Measurements from ENCODE around the gene NECTIN4.

The NECTIN4 gene

DNA sequence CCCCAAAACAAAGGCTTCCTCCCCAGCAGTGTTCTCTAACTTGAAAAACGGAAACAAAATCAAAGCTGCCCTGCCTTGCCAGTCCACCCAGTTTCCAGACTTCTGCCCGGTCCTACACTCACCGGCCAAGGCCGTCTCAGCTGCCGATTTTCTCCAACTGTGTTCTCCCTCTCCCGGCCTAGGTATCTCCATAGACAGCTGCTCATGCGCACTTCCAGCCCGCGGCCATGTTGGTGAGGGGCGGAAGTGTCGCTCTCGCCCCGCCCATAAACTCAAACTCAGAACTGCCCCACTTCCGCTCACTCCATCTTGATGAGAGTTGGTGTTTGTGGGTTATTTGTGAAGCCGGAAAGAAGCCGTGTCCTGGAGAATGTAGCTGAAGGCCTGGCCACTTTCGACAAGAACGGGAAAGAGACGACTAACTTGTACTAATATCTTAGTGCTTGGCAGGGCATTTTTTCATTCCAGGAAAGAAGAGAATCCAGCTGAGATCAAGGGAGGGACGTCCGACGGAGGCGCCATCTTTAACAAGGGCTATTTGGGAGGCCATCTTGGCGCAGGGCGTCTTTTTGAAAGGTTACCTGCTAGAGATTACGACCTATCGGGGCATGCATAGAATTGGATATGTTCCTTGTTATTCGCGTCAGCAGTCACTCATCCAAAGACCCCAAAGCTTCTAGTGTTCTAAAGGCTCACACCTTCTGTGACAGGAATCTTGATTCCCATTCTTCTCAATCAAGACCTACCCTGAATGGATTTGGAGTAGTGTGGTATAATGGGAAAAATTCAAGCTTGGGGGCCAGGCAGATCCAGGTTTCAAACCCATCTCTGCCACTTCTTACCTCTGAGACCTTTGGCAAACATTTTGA lies 43.4 kb downstream of the NECTIN4 start, which contains the start of gene USF1:
Gene USF1 (minus strand): TSS at position 242 of the 869 bp plus-strand sequence. CDS start 2,702 bp downstream, outside the sequence.
- Histone ChIP-seq H3K4me2 (ENCODE audit: low read length) (peak within 1 kb of the TSS; percentile 85), H4K20me1 (ENCODE audit: control insufficient read depth, insufficient read depth, low read depth, low read length) (peaks cover 4% of the 10 kb centered on the region; the same call in 1 of the 2 replicates), H3K4me1 (ENCODE audit: control insufficient read depth, low read length) (peaks cover 62% of the 10 kb centered on the region), H3K9me3 (ENCODE audit: control insufficient read depth, insufficient read depth, low read length) (no peaks in the 10 kb centered on the region), H3K9me2 (replicated peaks; ENCODE audit: control insufficient read depth, low read length) (no peaks in the 10 kb centered on the region), H3F3A (ENCODE audit: control insufficient read depth, insufficient read depth) (peaks cover 26% of the 10 kb centered on the region), H3K36me3 (ENCODE audit: control insufficient read depth, low read length) (peaks cover 86% of the 10 kb centered on the region), H3K4me3 (ENCODE audit: low read length) (peak within 1 kb of the TSS; percentile 88), H3K27ac (ENCODE audit: low read depth, low read length) (peak within 1 kb of the TSS; percentile 90), H3K79me2 (ENCODE audit: control insufficient read depth, low read length) (peaks cover 32% of the 10 kb centered on the region), H3K27me3 (ENCODE audit: control insufficient read depth, low read length) (no peaks in the 10 kb centered on the region)
- TF ChIP-seq, protein P1, sequence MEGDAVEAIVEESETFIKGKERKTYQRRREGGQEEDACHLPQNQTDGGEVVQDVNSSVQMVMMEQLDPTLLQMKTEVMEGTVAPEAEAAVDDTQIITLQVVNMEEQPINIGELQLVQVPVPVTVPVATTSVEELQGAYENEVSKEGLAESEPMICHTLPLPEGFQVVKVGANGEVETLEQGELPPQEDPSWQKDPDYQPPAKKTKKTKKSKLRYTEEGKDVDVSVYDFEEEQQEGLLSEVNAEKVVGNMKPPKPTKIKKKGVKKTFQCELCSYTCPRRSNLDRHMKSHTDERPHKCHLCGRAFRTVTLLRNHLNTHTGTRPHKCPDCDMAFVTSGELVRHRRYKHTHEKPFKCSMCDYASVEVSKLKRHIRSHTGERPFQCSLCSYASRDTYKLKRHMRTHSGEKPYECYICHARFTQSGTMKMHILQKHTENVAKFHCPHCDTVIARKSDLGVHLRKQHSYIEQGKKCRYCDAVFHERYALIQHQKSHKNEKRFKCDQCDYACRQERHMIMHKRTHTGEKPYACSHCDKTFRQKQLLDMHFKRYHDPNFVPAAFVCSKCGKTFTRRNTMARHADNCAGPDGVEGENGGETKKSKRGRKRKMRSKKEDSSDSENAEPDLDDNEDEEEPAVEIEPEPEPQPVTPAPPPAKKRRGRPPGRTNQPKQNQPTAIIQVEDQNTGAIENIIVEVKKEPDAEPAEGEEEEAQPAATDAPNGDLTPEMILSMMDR (IDR thresholded peaks at IDR 0.05; ENCODE audit: low read depth, low read length, poor library complexity, severe bottlenecking), result no peak
- no peak for TF ChIP-seq EZH2phosphoT487 (IDR thresholded peaks at IDR 0.05; ENCODE audit: borderline replicate concordance, low read length)

DNA sequence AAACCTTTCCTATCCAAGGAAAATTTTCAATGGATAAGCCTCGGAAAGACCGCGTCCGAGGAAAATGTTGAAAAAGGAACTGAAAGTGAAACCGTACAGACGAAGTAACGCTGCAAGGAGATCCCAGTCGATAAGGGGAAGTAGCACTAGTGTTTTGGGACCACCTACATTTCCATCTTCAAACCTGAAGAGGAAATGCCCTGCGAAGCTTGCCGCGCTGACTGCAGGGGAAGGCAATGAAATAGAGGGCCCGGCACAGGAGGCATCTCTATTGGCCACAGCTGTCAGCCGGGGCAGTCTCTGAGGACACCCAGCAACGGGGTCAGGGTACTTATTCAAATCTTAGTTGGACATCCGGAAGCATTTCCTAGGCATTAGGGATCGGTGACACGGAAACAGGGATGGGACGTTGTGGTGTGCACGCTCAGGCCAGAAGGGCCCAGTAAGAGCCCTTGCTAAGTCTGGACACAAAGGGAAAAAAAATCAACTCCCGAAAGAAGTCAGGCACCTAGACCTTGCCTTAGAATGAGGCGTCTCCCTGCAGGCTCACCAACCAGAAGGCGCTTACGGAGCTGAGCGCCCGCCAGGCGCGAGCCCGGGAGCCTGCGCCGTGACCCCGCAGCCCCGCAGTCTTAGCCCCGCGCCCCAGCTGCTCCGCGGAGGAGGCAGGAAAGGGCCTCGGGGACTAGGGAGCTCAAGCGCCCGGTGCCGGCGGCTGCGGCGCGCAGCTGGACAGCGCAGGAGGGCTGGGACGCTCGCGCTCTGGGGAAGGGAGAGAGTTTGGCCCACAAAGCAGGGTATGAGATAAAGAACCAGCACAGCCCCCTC lies 44.2 kb downstream of the NECTIN4 start:
- H3F3A ChIP-seq (ENCODE audit: control insufficient read depth, insufficient read depth), result peaks cover 26% of the 10 kb centered on the region
- H3K4me3 ChIP-seq (ENCODE audit: low read length), result peak overlapping the region; percentile 88
- H3K4me2 ChIP-seq (ENCODE audit: low read length), result peak overlapping the region; percentile 85
- peak overlapping the region; percentile 90 for H3K27ac ChIP-seq (ENCODE audit: low read depth, low read length)
- no peaks in the 10 kb centered on the region for H3K9me2 ChIP-seq (replicated peaks; ENCODE audit: control insufficient read depth, low read length)
- peaks cover 4% of the 10 kb centered on the region; the same call in 1 of the 2 replicates for H4K20me1 ChIP-seq (ENCODE audit: control insufficient read depth, insufficient read depth, low read depth, low read length)
- peaks cover 87% of the 10 kb centered on the region for H3K36me3 ChIP-seq (ENCODE audit: control insufficient read depth, low read length)
- no peaks in the 10 kb centered on the region for H3K9me3 ChIP-seq (ENCODE audit: control insufficient read depth, insufficient read depth, low read length)
- H3K27me3 ChIP-seq (ENCODE audit: control insufficient read depth, low read length), result no peaks in the 10 kb centered on the region
- peaks cover 32% of the 10 kb centered on the region for H3K79me2 ChIP-seq (ENCODE audit: control insufficient read depth, low read length)
- TF ChIP-seq, protein P1 (IDR thresholded peaks at IDR 0.05; ENCODE audit: low read depth, low read length, poor library complexity, severe bottlenecking), result no peak
- no peak for TF ChIP-seq EZH2phosphoT487 (IDR thresholded peaks at IDR 0.05; ENCODE audit: borderline replicate concordance, low read length)
- peaks cover 62% of the 10 kb centered on the region for H3K4me1 ChIP-seq (ENCODE audit: control insufficient read depth, low read length)

- Histone ChIP-seq H3K27me3 (ENCODE audit: control insufficient read depth, low read length) (no peaks in the 10 kb centered on the region), H3K36me3 (ENCODE audit: control insufficient read depth, low read length) (peaks cover 87% of the 10 kb centered on the region), H3K4me3 (ENCODE audit: low read length) (peak overlapping the region; percentile 88), H3K4me1 (ENCODE audit: control insufficient read depth, low read length) (peaks cover 67% of the 10 kb centered on the region), H3K9me2 (replicated peaks; ENCODE audit: control insufficient read depth, low read length) (no peaks in the 10 kb centered on the region), H3K9me3 (ENCODE audit: control insufficient read depth, insufficient read depth, low read length) (no peaks in the 10 kb centered on the region), H3K27ac (ENCODE audit: low read depth, low read length) (peak overlapping the region; percentile 90), H3F3A (ENCODE audit: control insufficient read depth, insufficient read depth) (peaks cover 26% of the 10 kb centered on the region), H3K79me2 (ENCODE audit: control insufficient read depth, low read length) (peaks cover 32% of the 10 kb centered on the region), H4K20me1 (ENCODE audit: control insufficient read depth, insufficient read depth, low read depth, low read length) (peaks cover 4% of the 10 kb centered on the region; the same call in 1 of the 2 replicates), H3K4me2 (ENCODE audit: low read length) (peak overlapping the region; percentile 85)
- TF ChIP-seq EZH2phosphoT487 (IDR thresholded peaks at IDR 0.05; ENCODE audit: borderline replicate concordance, low read length), result no peak
- TF ChIP-seq, protein P1 (IDR thresholded peaks at IDR 0.05; ENCODE audit: low read depth, low read length, poor library complexity, severe bottlenecking), result no peak
Measured at GRCh38 chr1:161044535-161044907, 44.8 kb downstream of the NECTIN4 start.

Measured in DOHH2 (cell line).